ENCODE data around the gene RXFP1. TPM values are rescaled to one million over a fixed set of nuclear protein-coding genes. Genes with fewer than 3 reads are reported as not detected.
"Not testable (repeated sequence)": the region's sequence is repeated elsewhere in the genome, so short reads cannot be mapped to it uniquely, and the experiment has no call there.

The RXFP1 gene
- total RNA-seq, 4 donors from 2014 or later, result not detected

DNA sequence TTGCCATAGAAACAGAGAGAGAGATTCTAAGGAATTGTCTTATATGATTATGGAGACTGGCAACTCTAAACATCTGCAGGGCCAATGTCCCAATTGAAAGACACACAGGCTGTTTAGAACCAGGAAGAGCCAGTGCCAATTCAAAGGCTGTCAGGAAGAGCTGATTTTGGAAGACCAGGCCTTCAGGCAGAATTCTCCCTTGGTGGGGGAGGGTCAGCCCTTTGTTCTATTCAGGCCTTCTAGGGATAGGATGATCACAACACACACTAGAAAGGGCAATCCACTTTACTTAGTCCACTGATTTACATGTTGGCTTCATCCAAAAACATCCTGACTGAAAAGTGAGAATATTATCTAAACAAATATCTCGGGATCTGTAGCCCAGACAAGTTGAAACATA, 134.8 kb downstream of the RXFP1 start:
- H3K36me3 ChIP-seq, result no peaks in the 10 kb centered on the region
- DNase-seq (no peak), ATAC-seq (no peak)
- in situ Hi-C loops (cut with MboI; ENCODE audit: low sequenced_read_pairs in 4 of 4), result no loop called here
- no peaks in the 10 kb centered on the region for H3K4me1 ChIP-seq
- H3K27ac ChIP-seq, result no peak overlapping the region
- intact Hi-C loops (cut with DNase I; ENCODE audit: low total_unique reads), result no loop called here
- H3K27me3 ChIP-seq, result no peaks in the 10 kb centered on the region
- no peaks in the 10 kb centered on the region for H3K9me3 ChIP-seq
- H3K4me3 ChIP-seq, result no peak overlapping the region
- TF ChIP-seq POLR2A (IDR thresholded peaks at IDR 0.05), result no peak
- TF ChIP-seq, protein P1, sequence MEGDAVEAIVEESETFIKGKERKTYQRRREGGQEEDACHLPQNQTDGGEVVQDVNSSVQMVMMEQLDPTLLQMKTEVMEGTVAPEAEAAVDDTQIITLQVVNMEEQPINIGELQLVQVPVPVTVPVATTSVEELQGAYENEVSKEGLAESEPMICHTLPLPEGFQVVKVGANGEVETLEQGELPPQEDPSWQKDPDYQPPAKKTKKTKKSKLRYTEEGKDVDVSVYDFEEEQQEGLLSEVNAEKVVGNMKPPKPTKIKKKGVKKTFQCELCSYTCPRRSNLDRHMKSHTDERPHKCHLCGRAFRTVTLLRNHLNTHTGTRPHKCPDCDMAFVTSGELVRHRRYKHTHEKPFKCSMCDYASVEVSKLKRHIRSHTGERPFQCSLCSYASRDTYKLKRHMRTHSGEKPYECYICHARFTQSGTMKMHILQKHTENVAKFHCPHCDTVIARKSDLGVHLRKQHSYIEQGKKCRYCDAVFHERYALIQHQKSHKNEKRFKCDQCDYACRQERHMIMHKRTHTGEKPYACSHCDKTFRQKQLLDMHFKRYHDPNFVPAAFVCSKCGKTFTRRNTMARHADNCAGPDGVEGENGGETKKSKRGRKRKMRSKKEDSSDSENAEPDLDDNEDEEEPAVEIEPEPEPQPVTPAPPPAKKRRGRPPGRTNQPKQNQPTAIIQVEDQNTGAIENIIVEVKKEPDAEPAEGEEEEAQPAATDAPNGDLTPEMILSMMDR (IDR thresholded peaks at IDR 0.05 in 4 of 5, conservative IDR thresholded peaks at IDR 0.05 in 1 of 5), result no peak

DNA sequence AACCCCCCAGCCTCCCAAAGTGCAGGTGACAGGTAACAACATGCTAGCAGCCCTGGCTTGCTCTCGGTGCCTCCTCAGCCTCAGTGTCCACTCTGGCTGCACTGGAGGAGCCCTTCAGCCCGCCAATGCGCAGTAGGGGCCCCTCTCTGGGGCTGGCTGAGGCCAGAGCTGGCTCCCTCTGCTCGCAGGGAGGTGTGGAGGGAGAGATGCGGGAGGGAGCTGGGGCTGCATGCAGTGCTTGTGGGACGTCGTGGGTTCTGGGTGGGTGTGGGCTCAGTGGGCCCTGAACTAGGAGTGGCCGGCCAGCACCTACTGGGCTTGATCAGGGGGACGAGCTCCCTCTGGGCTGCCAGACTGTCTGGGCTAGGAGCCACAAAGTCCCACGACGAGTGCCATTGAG, 135.6 kb downstream of the RXFP1 start:
- in situ Hi-C loops (cut with MboI; ENCODE audit: low sequenced_read_pairs in 4 of 4) (no loop called here), intact Hi-C loops (cut with DNase I; ENCODE audit: low total_unique reads) (no loop called here)
- DNase-seq, result no peak
- Histone ChIP-seq H3K27ac (no peak overlapping the region), H3K4me3 (no peak overlapping the region), H3K36me3 (no peaks in the 10 kb centered on the region), H3K9me3 (no peaks in the 10 kb centered on the region), H3K4me1 (no peaks in the 10 kb centered on the region), H3K27me3 (no peaks in the 10 kb centered on the region)
- no peak for ATAC-seq
- no peak for TF ChIP-seq POLR2A (IDR thresholded peaks at IDR 0.05)
- TF ChIP-seq, protein P1 (IDR thresholded peaks at IDR 0.05 in 4 of 5, conservative IDR thresholded peaks at IDR 0.05 in 1 of 5), result no peak

DNA sequence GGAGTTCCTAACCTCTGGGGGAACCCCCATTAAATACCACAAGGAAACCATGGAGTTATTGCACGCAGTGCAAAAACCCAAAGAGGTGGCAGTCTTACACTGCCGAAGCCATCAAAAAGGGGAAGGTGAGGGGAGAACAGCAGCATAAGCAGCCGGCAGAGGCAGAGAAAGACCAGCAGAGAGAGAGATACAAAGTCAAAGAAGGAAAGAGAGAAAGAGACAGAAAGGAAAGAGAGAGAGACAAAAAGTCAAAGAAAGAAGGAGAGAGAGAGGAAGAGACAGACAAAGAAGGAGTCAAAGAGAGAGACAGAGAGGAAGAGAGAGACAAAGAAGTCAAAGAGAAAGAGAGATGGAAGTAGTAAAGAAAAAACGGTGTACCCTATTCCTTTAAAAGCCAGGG, 141.6 kb downstream of the RXFP1 start:
- H3K4me3 ChIP-seq; DNase-seq; ATAC-seq; H3K4me1 ChIP-seq; H3K9me3 ChIP-seq; H3K36me3 ChIP-seq; intact Hi-C loops (cut with DNase I; ENCODE audit: low total_unique reads); in situ Hi-C loops (cut with MboI; ENCODE audit: low sequenced_read_pairs in 4 of 4); H3K27ac ChIP-seq; H3K27me3 ChIP-seq: not testable (repeated sequence)

DNA sequence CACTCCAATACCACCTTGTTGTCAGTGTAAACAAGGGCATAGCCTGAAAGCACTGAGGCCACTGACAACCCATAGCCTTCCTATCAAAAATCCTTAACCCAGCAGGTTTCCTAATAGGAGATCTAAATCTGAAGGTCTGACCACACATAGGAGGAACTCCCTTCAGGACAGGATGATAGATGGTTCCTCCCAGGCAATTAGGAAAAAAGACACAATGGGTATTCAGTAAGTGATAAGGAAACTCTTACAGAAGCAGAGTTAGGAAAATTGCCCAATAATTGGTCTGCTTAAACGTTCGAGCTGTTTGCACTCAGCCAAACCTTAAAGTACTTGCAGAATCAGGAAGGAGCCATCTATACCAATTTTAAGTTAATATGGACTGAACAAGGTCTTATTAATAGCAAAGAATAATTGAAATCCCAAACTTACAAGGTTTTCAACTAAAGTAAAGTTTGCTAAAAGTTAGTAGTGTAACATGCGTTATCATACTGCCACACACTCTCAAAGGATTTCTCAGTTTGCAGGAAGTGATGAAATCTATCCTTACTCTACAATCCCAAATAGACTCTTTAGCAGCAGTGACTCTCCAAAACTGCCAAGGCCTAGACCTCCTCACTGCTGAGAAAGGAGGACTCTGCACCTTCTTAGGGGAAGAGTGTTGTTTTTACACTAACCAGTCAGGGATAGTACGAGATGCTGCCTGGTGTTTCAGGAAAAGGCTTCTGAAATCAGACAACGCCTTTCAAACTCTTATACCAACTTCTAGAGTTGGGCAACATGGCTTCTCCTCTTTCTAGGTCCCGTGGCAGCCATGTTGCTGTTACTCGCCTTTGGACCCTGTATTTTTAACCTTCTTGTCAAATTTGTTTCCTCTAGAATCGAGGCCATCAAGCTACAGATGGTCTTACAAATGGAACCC, 142.3 kb downstream of the RXFP1 start:
- H3K27ac ChIP-seq; intact Hi-C loops (cut with DNase I; ENCODE audit: low total_unique reads); ATAC-seq; H3K4me1 ChIP-seq; H3K4me3 ChIP-seq; H3K36me3 ChIP-seq; H3K9me3 ChIP-seq; DNase-seq; in situ Hi-C loops (cut with MboI; ENCODE audit: low sequenced_read_pairs in 4 of 4); H3K27me3 ChIP-seq: not testable (repeated sequence)

DNA sequence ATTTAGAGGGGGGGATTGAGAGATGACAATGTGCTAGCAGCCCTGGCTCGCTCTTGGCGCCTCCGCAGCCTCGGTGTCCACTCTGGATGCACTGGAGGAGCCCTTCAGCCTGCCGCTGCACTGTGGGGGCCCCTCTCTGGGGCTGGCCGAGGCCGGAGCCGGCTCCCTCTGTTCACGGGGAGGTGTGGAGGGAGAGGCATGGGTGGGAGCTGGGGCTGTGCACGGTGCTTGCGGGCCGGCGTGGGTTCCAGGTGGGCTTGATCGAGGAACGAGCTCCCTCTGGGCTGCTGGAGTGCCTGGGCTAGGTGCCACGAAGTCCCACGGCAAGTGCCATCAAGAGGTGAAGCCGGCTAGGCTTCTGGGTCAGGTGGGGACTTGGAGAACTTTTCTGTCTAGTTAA, 143.1 kb downstream of the RXFP1 start:
- in situ Hi-C loops (cut with MboI; ENCODE audit: low sequenced_read_pairs in 4 of 4), result no loop called here
- no peak for TF ChIP-seq POLR2A (IDR thresholded peaks at IDR 0.05)
- TF ChIP-seq, protein P1 (IDR thresholded peaks at IDR 0.05 in 4 of 5, conservative IDR thresholded peaks at IDR 0.05 in 1 of 5), result no peak
- H3K27me3 ChIP-seq, result no peaks in the 10 kb centered on the region
- ATAC-seq, result no peak
- H3K9me3 ChIP-seq, result no peaks in the 10 kb centered on the region
- H3K4me1 ChIP-seq, result no peaks in the 10 kb centered on the region
- H3K36me3 ChIP-seq, result no peaks in the 10 kb centered on the region
- no peak overlapping the region for H3K4me3 ChIP-seq
- DNase-seq, result no peak
- intact Hi-C loops (cut with DNase I; ENCODE audit: low total_unique reads), result no loop called here
- H3K27ac ChIP-seq, result no peak overlapping the region
